Measurements from ENCODE around the gene MAD1L1.
A peak's percentile ranks its signal among the peaks of the same experiment; 100 is the strongest.

Gene MAD1L1

GRCh38 chr7:1924258-1924817 lies 308.4 kb downstream of the MAD1L1 start:
- no peak overlapping the region for H3K27ac ChIP-seq (ENCODE audit: low read depth, low read length)
- peaks cover 0 to 3% (median 0%) of the 10 kb centered on the region in 5 donors for H3K36me3 ChIP-seq (ENCODE audit: control insufficient read depth in 5 of 5, insufficient read depth in 5 of 5, low read length in 5 of 5)
- H3K4me1 ChIP-seq (ENCODE audit: control insufficient read depth in 5 of 5, insufficient read depth in 5 of 5, low read length in 5 of 5) = peaks cover 0 to 34% (median 22%) of the 10 kb centered on the region in 5 donors
- H3K9ac ChIP-seq (ENCODE audit: low read length in 5 of 5) = no peak overlapping the region
- H3K9me3 ChIP-seq (ENCODE audit: control insufficient read depth in 5 of 5, low read length in 5 of 5) = no peaks in the 10 kb centered on the region
- no peaks in the 10 kb centered on the region for H3K27me3 ChIP-seq (ENCODE audit: control insufficient read depth in 5 of 5, insufficient read depth in 4 of 5, low read length in 5 of 5)
- no peak overlapping the region for H3K4me3 ChIP-seq (ENCODE audit: low read depth in 1 of 5, low read length in 5 of 5)

- Histone ChIP-seq H3K27me3 (ENCODE audit: control insufficient read depth in 5 of 5, insufficient read depth in 4 of 5, low read length in 5 of 5) (no peaks in the 10 kb centered on the region), H3K36me3 (ENCODE audit: control insufficient read depth in 5 of 5, insufficient read depth in 5 of 5, low read length in 5 of 5) (peaks cover 0 to under 1% (median 0%) of the 10 kb centered on the region in 5 donors), H3K4me3 (ENCODE audit: low read depth in 1 of 5, low read length in 5 of 5) (no peak overlapping the region), H3K9ac (ENCODE audit: low read length in 5 of 5) (no peak overlapping the region), H3K9me3 (ENCODE audit: control insufficient read depth in 5 of 5, low read length in 5 of 5) (no peaks in the 10 kb centered on the region), H3K27ac (ENCODE audit: low read depth, low read length) (no peak overlapping the region), H3K4me1 (ENCODE audit: control insufficient read depth in 5 of 5, insufficient read depth in 5 of 5, low read length in 5 of 5) (peaks cover 0 to 39% (median 25%) of the 10 kb centered on the region in 5 donors)
Measured at GRCh38 chr7:1923409-1924257, 309.1 kb downstream of the MAD1L1 start.

GRCh38 chr7:1922870-1923236 lies 309.9 kb downstream of the MAD1L1 start:
- Histone ChIP-seq H3K4me3 (ENCODE audit: low read depth in 1 of 5, low read length in 5 of 5) (peak overlapping the region in 1 of 5 donors; percentile 35), H3K36me3 (ENCODE audit: control insufficient read depth in 5 of 5, insufficient read depth in 5 of 5, low read length in 5 of 5) (no peaks in the 10 kb centered on the region), H3K9me3 (ENCODE audit: control insufficient read depth in 5 of 5, low read length in 5 of 5) (no peaks in the 10 kb centered on the region), H3K27me3 (ENCODE audit: control insufficient read depth in 5 of 5, insufficient read depth in 4 of 5, low read length in 5 of 5) (no peaks in the 10 kb centered on the region), H3K4me1 (ENCODE audit: control insufficient read depth in 5 of 5, insufficient read depth in 5 of 5, low read length in 5 of 5) (peaks cover 0 to 40% (median 25%) of the 10 kb centered on the region in 5 donors), H3K9ac (ENCODE audit: low read length in 5 of 5) (no peak overlapping the region), H3K27ac (ENCODE audit: low read depth, low read length) (no peak overlapping the region)

- Histone ChIP-seq H3K4me1 (ENCODE audit: control insufficient read depth in 5 of 5, insufficient read depth in 5 of 5, low read length in 5 of 5) (peaks cover 0 to 46% (median 28%) of the 10 kb centered on the region in 5 donors), H3K4me3 (ENCODE audit: low read depth in 1 of 5, low read length in 5 of 5) (peak overlapping the region; percentile 18 to 41 (median 35)), H3K9ac (ENCODE audit: low read length in 5 of 5) (no peak overlapping the region), H3K27me3 (ENCODE audit: control insufficient read depth in 5 of 5, insufficient read depth in 4 of 5, low read length in 5 of 5) (no peaks in the 10 kb centered on the region), H3K9me3 (ENCODE audit: control insufficient read depth in 5 of 5, low read length in 5 of 5) (no peaks in the 10 kb centered on the region), H3K36me3 (ENCODE audit: control insufficient read depth in 5 of 5, insufficient read depth in 5 of 5, low read length in 5 of 5) (no peaks in the 10 kb centered on the region), H3K27ac (ENCODE audit: low read depth, low read length) (no peak overlapping the region)
Measured at GRCh38 chr7:1922071-1922869, 310.5 kb downstream of the MAD1L1 start.

- Histone ChIP-seq H3K4me3 (ENCODE audit: low read depth in 1 of 5, low read length in 5 of 5) (no peak overlapping the region), H3K4me1 (ENCODE audit: control insufficient read depth in 5 of 5, insufficient read depth in 5 of 5, low read length in 5 of 5) (peaks cover 2 to 56% (median 35%) of the 10 kb centered on the region in 5 donors), H3K36me3 (ENCODE audit: control insufficient read depth in 5 of 5, insufficient read depth in 5 of 5, low read length in 5 of 5) (no peaks in the 10 kb centered on the region), H3K9ac (ENCODE audit: low read length in 5 of 5) (no peak overlapping the region), H3K27me3 (ENCODE audit: control insufficient read depth in 5 of 5, insufficient read depth in 4 of 5, low read length in 5 of 5) (no peaks in the 10 kb centered on the region), H3K27ac (ENCODE audit: low read depth, low read length) (no peak overlapping the region), H3K9me3 (ENCODE audit: control insufficient read depth in 5 of 5, low read length in 5 of 5) (no peaks in the 10 kb centered on the region)
Measured at GRCh38 chr7:1920881-1921280, 311.9 kb downstream of the MAD1L1 start.

- no peaks in the 10 kb centered on the region for H3K27me3 ChIP-seq (ENCODE audit: control insufficient read depth in 5 of 5, insufficient read depth in 4 of 5, low read length in 5 of 5)
- H3K9ac ChIP-seq (ENCODE audit: low read length in 5 of 5) = peak overlapping the region in 1 of 5 donors; percentile 28
- H3K4me3 ChIP-seq (ENCODE audit: low read depth in 1 of 5, low read length in 5 of 5) = peak overlapping the region in 2 of 5 donors; percentile 33 to 51
- H3K4me1 ChIP-seq (ENCODE audit: control insufficient read depth in 5 of 5, insufficient read depth in 5 of 5, low read length in 5 of 5) = peaks cover 2 to 57% (median 35%) of the 10 kb centered on the region in 5 donors
- H3K9me3 ChIP-seq (ENCODE audit: control insufficient read depth in 5 of 5, low read length in 5 of 5) = no peaks in the 10 kb centered on the region
- no peaks in the 10 kb centered on the region for H3K36me3 ChIP-seq (ENCODE audit: control insufficient read depth in 5 of 5, insufficient read depth in 5 of 5, low read length in 5 of 5)
- no peak overlapping the region for H3K27ac ChIP-seq (ENCODE audit: low read depth, low read length)
Measured at GRCh38 chr7:1920266-1920681, 312.5 kb downstream of the MAD1L1 start.

- H3K36me3 ChIP-seq (ENCODE audit: control insufficient read depth in 5 of 5, insufficient read depth in 5 of 5, low read length in 5 of 5) = no peaks in the 10 kb centered on the region
- H3K9me3 ChIP-seq (ENCODE audit: control insufficient read depth in 5 of 5, low read length in 5 of 5) = no peaks in the 10 kb centered on the region
- peaks cover 2 to 63% (median 37%) of the 10 kb centered on the region in 5 donors for H3K4me1 ChIP-seq (ENCODE audit: control insufficient read depth in 5 of 5, insufficient read depth in 5 of 5, low read length in 5 of 5)
- H3K27ac ChIP-seq (ENCODE audit: low read depth, low read length) = no peak overlapping the region
- H3K4me3 ChIP-seq (ENCODE audit: low read depth in 1 of 5, low read length in 5 of 5) = peak overlapping the region in 3 of 5 donors; percentile 22 to 51 (median 33)
- H3K9ac ChIP-seq (ENCODE audit: low read length in 5 of 5) = peak overlapping the region in 1 of 5 donors; percentile 28
- H3K27me3 ChIP-seq (ENCODE audit: control insufficient read depth in 5 of 5, insufficient read depth in 4 of 5, low read length in 5 of 5) = no peaks in the 10 kb centered on the region
Measured at GRCh38 chr7:1919539-1920265, 313.0 kb downstream of the MAD1L1 start.

GRCh38 chr7:1918881-1919525 lies 313.7 kb downstream of the MAD1L1 start:
- H3K9ac ChIP-seq (ENCODE audit: low read length in 5 of 5) = no peak overlapping the region

GRCh38 chr7:1918063-1918645 lies 314.6 kb downstream of the MAD1L1 start:
- Histone ChIP-seq H3K27ac (ENCODE audit: low read depth, low read length) (no peak overlapping the region), H3K4me1 (ENCODE audit: control insufficient read depth in 5 of 5, insufficient read depth in 5 of 5, low read length in 5 of 5) (peaks cover 2 to 72% (median 48%) of the 10 kb centered on the region in 5 donors), H3K36me3 (ENCODE audit: control insufficient read depth in 5 of 5, insufficient read depth in 5 of 5, low read length in 5 of 5) (no peaks in the 10 kb centered on the region), H3K9me3 (ENCODE audit: control insufficient read depth in 5 of 5, low read length in 5 of 5) (no peaks in the 10 kb centered on the region), H3K27me3 (ENCODE audit: control insufficient read depth in 5 of 5, insufficient read depth in 4 of 5, low read length in 5 of 5) (no peaks in the 10 kb centered on the region), H3K4me3 (ENCODE audit: low read depth in 1 of 5, low read length in 5 of 5) (no peak overlapping the region), H3K9ac (ENCODE audit: low read length in 5 of 5) (no peak overlapping the region)

More at GRCh38 chr7:1918881-1919525, 313.7 kb downstream of the MAD1L1 start:
- H3K27me3 ChIP-seq (ENCODE audit: control insufficient read depth in 5 of 5, insufficient read depth in 4 of 5, low read length in 5 of 5) = no peaks in the 10 kb centered on the region
- H3K9me3 ChIP-seq (ENCODE audit: control insufficient read depth in 5 of 5, low read length in 5 of 5) = no peaks in the 10 kb centered on the region
- no peak overlapping the region for H3K27ac ChIP-seq (ENCODE audit: low read depth, low read length)
- H3K4me3 ChIP-seq (ENCODE audit: low read depth in 1 of 5, low read length in 5 of 5) = no peak overlapping the region
- no peaks in the 10 kb centered on the region for H3K36me3 ChIP-seq (ENCODE audit: control insufficient read depth in 5 of 5, insufficient read depth in 5 of 5, low read length in 5 of 5)
- H3K4me1 ChIP-seq (ENCODE audit: control insufficient read depth in 5 of 5, insufficient read depth in 5 of 5, low read length in 5 of 5) = peaks cover 2 to 63% (median 41%) of the 10 kb centered on the region in 5 donors

All from subcutaneous abdominal adipose tissue (tissue), 5 donors.